SK-N-SH (cell line): ENCODE measurements around the gene MBNL1.

ENCODE experiments used
- RFX5 ChIP-seq: IDR thresholded peaks from 2 replicates; pipeline ENCODE4 v1.6.1; 2012; ENCODE audit warnings: mild to moderate bottlenecking, improper control_type of control experiment, low read length
- TF ChIP-seq, protein P1 (sequence below): fragments of 200-600 bp; sonication (generic); IDR thresholded peaks from 2 replicates; pipeline ENCODE4 v1.6.1; 2017; ENCODE audit warnings: antibody characterized with exemption, mild to moderate bottlenecking, moderate library complexity

- TF ChIP-seq, protein P1, sequence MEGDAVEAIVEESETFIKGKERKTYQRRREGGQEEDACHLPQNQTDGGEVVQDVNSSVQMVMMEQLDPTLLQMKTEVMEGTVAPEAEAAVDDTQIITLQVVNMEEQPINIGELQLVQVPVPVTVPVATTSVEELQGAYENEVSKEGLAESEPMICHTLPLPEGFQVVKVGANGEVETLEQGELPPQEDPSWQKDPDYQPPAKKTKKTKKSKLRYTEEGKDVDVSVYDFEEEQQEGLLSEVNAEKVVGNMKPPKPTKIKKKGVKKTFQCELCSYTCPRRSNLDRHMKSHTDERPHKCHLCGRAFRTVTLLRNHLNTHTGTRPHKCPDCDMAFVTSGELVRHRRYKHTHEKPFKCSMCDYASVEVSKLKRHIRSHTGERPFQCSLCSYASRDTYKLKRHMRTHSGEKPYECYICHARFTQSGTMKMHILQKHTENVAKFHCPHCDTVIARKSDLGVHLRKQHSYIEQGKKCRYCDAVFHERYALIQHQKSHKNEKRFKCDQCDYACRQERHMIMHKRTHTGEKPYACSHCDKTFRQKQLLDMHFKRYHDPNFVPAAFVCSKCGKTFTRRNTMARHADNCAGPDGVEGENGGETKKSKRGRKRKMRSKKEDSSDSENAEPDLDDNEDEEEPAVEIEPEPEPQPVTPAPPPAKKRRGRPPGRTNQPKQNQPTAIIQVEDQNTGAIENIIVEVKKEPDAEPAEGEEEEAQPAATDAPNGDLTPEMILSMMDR: no peak
- TF ChIP-seq RFX5: no peak
Measured at GRCh38 chr3:152317184-152317583, 48.5 kb downstream of the MBNL1 start.
